AG09309 (cell line): ENCODE measurements around the gene TYMS.
A peak's percentile ranks its signal among the peaks of the same experiment; 100 is the strongest.

ENCODE experiments used
- DNase-seq: peaks from one replicate; pipeline ENCODE4 v3.0.0-alpha.2; 2010; ENCODE audit warnings: low read depth
- H3K4me3 ChIP-seq: 2 replicates; pipeline ENCODE4 v1.5.1; 2011; ENCODE audit warnings: mild to moderate bottlenecking, low read depth, low read length, moderate library complexity; ENCODE audit not compliant: control insufficient read depth
- TF ChIP-seq, protein P1 (sequence below): IDR thresholded peaks from 2 replicates; pipeline ENCODE4 v1.5.1; 2011; ENCODE audit warnings: mild to moderate bottlenecking, low read depth, low read length, inconsistent platforms; ENCODE audit not compliant: insufficient read depth, control insufficient read depth; ENCODE audit errors: missing control alignments

The TYMS gene

DNA sequence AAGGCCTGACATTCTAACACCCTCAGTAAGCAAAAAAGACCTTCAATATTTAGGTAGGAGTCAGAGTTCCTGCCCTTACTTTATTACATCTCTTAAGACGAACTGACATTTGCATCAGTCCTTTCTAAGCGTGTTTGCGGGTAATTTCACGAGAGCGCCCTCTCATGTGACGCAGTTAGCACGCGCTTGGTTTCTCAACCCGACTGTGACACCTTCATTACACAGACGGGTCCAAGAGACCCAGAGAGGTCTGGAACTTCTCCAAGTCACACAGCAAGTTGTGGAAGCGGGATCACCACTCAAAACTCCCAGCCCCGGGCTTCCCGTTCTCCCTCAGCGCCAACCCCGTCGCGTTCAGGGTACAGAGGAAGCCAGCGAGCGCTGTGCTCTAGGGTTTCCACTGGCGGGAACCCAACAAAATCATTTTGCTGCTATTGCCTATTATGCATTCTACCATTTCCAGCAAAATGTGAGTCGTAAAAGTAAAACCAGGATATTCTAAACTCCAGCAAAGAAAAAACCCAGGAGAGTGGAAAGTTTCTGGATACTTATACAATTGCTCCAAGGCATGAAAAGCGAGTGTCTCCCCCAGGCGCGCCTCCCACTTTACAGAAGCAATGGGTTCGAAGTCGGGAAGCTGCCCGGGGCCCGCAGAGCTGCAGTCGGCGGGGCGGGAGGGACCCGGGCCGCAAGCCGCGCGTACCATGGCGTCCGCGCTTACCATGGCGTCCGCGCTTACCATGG, 54.4 kb downstream of the TYMS start:
- TF ChIP-seq, protein P1, sequence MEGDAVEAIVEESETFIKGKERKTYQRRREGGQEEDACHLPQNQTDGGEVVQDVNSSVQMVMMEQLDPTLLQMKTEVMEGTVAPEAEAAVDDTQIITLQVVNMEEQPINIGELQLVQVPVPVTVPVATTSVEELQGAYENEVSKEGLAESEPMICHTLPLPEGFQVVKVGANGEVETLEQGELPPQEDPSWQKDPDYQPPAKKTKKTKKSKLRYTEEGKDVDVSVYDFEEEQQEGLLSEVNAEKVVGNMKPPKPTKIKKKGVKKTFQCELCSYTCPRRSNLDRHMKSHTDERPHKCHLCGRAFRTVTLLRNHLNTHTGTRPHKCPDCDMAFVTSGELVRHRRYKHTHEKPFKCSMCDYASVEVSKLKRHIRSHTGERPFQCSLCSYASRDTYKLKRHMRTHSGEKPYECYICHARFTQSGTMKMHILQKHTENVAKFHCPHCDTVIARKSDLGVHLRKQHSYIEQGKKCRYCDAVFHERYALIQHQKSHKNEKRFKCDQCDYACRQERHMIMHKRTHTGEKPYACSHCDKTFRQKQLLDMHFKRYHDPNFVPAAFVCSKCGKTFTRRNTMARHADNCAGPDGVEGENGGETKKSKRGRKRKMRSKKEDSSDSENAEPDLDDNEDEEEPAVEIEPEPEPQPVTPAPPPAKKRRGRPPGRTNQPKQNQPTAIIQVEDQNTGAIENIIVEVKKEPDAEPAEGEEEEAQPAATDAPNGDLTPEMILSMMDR = no peak
- peak overlapping the region; percentile 82 for H3K4me3 ChIP-seq
- DNase-seq = peak; percentile 77

GRCh38 chr18:712401-713134, 55.1 kb downstream of the TYMS start, which contains the start of gene ENOSF1:
TSS of gene ENOSF1 (minus strand) at chr18:712630. CDS start at chr18:712587, 43 bp downstream.
- no peak for DNase-seq
- peak within 1 kb of the TSS; percentile 82 for H3K4me3 ChIP-seq
- TF ChIP-seq, protein P1 = peak; percentile 62

DNA sequence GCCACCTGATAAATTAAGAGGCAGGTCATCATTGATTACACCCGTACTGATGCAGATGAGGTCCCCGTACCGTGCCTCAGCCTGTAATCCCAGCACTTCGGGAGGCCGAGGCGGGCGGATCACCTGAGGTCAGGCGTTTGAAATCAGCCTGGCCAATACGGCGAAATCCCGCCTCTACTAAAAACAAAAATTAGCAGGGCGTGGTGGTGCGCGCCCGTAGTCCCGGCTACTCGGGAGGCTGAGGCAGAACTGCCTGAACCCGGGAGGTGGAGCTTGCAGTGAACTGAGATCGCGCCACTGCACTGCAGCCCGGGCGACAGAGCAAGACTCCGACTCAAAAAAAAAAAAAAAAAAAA, 55.7 kb downstream of the TYMS start:
- no peak for DNase-seq
- TF ChIP-seq, protein P1 = no peak
- H3K4me3 ChIP-seq = no peak overlapping the region

- no peak overlapping the region for H3K4me3 ChIP-seq
- TF ChIP-seq, protein P1 = no peak
- DNase-seq = peak; percentile 80
Observed at GRCh38 chr18:715626-716025, 58.2 kb downstream of the TYMS start.

- no peak for DNase-seq
- TF ChIP-seq, protein P1 = no peak
- no peak overlapping the region for H3K4me3 ChIP-seq
Observed at GRCh38 chr18:717003-717402, 59.5 kb downstream of the TYMS start.
